GM04503 (cell line): ENCODE data around the gene TUBGCP3.

Experiments
- DNase-seq: peaks from one replicate; pipeline ENCODE4 v3.0.0-alpha.2; 2012; ENCODE audit warnings: low read depth

Gene TUBGCP3

DNA sequence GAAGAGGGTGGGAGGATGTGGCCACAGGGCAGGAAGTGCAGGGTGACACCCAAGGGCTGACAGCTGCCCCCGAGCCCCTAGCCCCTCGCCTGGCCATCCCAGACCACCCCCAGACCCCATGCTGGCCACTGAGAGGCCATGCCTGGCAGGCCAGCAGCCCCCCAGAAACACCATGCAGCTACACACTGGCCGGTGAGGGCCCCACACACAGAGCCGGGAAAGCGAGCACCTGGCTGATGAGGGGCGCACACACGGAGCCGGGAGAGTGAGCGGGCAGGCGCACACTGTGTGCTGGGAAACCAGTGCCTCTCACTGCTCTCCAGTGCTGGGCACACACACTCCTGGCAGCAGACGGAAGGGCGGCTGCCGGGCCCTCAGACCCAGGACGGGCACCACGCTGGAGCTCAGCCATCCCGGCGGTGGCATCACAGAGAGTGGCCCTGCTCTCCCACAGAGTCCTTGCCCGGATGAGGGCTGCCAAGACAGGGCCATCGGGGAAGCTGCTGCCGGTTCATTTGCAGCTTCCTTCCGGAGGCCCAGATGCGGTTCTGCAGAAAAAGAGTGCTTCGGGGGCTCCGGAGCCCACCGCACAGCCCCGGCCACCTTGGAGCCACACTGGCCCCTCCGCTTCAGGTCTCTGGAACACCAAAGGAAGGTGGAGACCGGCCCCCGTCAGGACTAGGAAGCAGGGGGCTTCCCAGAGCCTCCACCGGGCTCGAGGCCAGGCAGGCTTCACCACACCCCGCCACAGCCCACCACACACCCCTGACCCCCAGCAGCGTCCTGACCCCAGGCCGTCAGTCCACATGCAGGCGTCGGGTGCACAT lies 135.4 kb downstream of the TUBGCP3 start:
- DNase-seq: no peak

DNA sequence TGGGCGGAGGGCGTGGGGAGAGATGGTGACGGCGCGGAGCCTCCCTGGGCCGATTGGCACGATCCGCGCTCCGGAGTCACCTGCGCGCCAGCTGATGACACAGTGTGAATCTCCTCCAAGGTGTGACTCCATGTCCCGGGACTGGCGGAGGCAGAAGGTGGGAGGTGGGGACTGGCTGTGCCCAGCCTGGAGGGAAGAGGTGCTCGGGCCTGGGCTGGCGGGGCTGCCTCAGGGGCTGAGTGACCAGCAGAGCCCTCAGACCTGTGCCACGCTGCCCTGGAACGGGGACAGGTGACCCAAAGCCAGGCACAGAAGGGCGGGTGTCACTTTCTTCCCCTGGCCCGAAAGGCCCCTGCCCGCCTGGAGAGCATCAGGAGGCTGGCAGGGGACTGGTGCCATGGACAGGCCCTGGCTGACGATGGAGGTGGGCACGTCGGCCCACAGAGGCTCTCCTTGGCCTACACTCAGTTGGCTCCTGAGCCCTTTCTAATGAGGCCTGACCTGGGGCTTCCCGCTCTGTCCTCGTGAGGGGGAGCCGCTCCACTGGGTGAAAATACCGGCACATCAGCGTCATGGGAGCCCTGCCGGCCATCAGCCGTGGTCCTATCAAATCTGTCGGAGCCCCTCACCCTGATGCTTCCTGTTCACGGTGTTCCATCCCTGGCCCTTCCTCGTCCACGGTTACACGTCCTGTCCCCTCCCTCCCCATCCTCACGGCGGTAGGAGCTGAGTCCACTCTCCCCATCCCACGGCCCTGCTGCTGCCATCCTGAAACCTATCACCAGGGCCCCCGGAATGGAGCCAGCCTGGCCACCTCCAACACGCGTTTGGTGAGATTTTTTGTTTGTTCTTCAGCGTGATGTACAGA lies 136.2 kb downstream of the TUBGCP3 start:
- DNase-seq: no peak

DNA sequence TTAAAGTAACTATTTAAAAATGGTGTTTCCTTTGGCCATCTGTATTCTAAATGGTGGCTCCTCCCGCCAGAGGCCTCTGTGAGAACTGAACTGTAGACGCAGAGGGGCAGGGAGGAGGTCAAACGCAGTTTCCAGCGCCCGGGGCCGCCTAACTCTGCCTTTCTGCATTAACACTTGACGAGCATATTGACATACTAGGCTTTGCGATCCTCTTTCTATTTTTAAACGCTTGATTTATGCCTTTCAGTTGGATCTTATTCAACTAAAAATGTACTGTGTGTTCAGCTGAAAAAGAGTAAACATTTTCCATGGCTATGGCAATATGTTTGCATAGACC lies 137.1 kb downstream of the TUBGCP3 start:
- DNase-seq: no peak

DNA sequence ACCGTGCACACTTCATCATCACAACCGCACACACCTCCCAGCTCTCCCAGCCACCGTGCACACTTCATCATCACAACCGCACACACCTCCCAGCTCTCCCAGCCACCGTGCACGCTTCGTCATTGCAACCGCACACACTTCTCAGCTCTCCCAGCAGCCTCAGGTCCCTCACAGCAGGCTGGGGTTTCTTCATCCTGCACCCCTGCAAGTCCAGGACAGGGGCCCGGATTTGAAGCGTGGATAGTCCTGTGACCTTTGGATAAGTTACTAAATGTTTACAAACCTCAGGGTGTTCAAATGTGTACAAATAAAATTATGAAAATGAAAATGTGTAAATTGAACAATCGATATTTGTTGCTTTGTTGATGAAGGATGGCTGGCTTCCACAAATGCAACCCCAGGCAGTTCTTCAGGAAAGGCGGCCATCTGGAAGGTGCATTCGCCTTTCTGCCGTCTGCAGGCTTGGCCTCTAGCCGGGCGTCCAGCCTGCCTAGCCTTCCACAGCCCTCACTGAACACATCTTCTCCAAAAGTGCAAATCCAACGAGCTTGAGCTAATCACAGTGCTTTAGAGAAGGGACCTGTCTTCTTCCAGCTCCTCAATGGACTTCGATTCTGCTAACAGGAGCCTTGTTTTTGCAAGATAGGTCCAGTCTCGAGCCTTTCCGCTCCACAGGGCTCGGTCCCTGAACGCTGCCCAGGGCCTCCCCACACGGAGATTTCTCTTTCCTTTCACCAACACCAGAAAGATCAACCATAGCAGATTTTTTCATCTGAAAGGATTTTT lies 137.6 kb downstream of the TUBGCP3 start:
- no peak for DNase-seq

DNA sequence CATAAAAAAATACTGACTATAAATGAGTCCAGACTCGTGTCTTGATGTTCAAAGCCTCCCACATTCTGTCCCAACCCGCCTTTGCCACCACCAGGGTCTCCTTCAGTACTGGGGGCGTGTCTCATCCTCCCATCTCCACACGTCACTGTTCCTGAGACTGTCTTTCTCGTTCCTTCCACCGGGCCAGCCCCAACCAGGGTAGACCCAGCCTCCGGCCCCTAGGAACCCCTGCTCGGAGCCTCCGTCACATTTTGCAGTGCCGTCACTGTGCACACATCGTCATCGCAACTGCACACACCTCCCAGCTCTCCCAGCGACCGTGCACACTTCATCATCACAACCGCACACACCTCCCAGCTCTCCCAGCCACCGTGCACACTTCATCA lies 138.4 kb downstream of the TUBGCP3 start:
- DNase-seq: no peak

DNA sequence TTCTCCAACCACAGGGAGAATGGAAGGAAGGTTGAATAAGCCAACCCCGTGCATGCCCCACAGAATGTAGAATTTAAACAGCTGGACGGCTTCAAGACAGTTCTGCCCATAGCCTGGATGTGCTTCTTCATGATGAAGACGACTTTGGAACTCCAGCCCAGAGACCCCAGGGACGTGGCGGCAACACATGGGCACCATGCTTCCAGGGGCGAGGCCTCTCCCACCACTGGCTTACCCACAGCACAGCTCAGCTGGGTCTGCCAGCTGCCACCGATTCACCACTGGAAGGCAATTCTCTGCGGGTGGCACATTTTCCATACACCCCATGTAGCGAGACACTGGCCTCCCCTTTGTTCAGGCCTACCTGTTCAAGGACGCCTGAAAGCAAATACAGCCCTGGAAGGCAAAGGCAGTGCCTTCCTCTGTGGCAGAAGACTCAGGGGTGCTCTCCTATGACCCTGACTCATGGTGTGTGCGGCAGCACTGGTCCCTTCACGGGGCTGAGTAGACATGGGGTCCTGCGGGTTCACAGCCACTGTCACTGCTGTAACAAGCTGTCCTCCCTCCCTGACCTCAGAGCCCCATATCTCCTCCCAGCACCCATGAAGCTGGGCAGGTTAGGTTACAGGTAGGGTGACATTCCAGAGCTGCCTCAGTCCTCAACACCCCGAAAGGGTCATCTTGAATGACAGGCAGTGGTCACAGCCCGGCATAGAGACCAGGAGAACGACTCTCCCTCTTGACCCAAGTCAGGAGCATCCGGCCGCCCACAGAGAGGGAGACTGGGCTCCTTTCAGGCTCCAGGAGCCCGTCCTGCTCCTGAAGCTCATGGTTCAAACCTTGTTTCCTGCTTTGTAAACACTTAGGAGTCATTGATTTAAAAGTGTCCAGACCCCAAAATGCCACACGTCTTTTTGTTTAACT lies 139.1 kb downstream of the TUBGCP3 start:
- no peak for DNase-seq

DNA sequence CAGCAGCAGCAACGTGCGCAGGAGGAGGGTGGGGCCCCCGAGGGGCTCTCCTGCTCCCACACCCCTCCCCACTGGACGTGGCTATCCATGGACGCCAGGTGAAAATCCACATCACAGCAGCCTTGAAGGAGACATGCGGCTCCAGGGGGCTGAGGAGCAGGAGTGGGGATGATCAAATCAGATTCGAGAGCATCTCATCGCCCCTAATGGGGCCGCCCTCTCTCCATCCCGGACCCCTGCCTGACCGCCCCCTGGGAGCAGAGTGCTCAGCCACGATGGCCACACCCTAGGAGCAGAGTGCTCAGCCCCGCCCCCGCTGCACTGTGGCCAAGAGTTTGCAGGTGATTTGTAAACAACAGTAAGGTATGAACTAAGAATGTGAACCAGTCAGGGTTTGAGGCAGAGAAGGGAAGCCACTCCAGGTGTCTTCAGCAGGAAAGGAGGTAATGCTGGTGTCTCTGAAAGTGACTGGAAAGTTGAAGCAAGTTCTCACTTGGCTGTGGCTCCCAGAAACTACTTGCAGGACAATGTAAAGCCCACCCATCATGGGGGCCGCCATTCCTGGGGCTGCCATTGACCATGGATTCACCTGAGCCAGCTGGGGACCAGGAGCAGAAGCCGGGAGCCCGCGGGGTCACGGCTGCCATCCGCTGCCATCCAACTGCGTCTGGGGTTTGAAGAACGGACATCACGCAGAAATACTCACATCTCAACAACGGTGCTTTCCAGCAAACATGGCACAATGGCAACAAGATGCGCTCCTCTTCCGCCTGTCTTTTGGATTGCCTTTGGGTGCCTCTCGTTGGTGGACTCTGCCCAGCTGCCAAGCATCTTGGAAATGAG lies 140.0 kb downstream of the TUBGCP3 start:
- DNase-seq: no peak

DNA sequence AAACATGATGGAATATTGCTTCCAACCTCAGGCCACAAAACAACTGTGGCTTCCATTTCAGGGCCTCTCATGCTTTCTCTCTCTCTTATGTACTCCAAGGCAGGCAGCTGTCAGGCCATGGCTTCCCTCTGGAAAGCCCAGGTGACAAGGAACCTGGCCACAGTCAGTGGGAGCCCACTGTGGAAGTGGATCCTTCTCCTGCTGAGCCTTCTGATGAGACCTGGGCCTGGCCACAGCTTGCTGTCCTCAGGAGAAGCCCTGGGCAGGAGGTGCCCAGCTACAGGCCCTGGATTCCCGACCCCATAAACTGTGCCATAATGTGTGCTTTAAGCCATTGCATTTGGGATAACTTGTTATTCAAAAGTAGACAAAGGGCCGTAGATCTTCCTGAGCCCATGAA lies 140.6 kb downstream of the TUBGCP3 start:
- DNase-seq: no peak

DNA sequence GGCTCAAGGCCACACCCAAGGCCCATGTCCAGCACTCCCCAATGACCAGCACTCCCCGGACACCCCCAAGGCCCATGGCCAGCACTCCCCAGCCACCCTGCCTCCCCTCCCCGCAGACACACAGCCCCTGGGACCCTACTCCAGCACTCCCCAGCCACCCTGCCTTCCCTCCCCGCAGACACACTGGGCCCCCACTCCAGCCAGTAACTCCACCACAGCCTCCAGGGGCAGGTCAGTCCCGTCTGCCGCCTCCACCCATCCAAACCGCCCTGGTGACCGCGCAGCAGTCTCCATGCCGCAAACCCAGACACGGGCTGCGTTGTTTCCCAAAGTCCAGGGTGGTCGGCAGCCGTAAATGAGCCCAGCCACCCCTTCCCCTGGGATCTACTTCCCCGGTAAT lies 141.1 kb downstream of the TUBGCP3 start:
- no peak for DNase-seq

DNA sequence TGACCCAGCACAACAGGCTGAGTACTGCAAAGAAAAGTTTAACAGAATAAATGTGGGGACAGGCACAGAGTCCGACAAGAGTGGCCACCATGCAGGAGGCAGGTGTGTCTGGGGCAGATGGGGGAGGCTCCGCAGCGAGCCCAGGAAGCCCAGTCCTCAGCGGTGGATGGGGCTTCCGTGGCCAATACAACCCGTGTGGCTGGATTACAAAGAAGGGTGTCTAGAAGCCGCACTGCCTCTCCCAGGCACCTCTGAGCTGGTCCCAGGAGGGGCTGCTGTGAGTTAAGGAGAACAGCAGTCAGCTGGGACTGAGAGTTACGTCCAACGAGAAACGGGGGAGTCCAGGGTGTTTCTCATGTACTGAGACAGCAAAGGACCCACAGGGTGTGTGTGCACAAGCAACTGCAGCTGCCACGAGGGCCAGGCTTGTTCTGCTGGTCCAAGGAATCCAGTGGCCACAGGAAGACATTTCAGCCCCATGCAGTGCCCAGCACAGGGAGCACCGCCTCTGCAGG lies 141.5 kb downstream of the TUBGCP3 start:
- no peak for DNase-seq

DNA sequence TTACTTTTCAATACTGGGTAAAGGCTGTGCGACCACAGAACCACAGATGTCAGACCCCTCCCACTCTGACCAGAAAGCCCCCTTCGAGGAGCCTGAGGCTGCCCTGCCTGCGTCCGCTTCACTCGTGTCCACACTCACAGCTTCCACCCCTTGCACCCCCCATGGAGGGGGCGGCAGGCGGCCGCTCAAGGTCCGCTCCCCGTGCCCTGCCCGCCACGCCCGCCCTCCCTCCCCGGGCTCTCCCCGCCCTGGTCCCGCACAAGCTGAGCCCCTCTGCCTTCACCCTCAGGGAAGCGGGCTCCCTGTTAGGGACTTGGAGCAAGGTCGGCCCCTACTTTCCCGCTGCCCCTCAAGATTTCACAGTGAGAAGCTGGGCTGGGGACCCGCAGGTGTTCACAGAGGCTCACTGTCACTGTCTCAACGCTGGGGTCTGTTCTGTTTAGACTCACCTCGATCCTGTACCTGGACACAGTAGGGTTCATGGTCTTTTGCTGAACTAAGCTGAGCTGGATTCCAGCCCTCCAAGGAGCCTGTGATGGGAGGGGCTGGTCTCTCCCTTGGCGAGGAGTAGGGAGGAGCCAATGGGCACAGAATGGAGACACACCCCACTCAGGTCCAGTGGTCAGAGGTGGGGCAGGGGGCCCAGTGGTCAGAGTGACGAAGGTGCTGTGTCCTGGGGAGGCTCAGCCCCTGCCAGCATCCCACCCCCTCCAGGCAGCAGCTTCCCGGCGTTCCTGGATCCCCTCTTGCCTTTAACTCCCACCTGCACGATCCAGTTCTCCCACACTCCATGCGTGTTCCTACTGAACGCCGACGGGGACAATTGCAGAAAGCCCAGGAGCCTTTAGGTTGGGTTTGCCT lies 142.3 kb downstream of the TUBGCP3 start:
- DNase-seq: no peak

DNA sequence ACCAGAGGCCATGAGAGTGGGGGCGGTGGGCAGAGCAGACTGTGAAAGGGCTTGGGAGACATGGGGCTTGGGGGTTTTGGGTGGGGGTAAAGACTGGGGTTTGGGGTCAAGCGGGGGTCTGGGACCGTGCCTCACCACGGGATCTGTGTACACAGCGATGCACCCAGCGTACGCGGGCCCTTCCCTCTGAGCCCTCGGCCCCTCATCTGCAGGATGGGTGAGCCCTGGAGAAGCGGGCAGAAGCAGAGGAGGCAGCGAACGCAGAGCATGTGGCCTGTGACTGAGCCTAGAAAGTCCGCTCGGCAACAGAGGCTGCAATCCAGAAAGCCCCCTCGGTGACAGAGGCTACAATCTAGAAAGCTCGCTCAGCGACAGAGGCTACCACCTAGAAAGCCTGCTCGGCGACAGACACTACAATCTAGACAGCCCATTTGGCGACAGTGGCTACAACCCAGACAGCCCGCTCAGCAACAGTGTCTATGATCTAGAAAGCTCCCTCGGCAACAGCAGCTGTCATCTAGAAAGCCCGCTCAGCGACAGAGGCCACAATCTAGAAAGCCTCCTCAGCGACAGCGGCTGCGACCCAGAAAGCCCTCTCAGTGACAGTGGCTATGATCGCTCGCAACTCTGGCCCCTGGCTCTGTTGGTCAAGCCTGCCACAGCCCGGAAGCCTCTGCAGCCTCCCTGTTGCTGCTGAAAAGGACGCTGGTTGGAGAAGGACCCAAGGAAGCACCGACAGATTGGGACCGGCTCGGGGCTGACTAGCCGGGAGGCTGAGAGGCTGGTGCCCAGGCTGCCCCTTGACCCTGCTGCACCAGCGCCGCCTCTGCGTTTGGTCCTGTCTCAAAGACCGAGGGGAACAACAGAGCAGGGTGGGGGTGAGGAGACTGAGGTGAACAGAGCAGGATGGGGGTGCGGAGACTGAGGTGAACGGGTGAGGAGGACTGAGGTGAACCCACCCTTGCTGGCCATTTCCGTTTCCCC lies 143.2 kb downstream of the TUBGCP3 start:
- DNase-seq: no peak

DNA sequence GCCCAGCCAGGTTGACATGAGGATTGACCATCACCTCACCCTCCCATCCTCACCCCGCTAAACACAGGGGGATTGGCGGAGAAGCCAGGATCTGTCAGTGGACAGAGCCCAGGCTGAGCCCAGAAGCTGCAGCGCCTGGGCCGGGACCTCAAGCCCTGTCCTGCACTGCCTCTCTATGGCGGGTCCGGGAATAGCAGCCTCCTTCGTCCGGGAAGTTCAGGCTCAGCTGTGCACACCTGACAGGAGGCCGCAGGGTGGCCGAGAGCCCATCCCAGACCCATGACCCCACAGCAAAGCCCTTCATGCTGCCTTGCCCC lies 144.0 kb downstream of the TUBGCP3 start:
- no peak for DNase-seq

DNA sequence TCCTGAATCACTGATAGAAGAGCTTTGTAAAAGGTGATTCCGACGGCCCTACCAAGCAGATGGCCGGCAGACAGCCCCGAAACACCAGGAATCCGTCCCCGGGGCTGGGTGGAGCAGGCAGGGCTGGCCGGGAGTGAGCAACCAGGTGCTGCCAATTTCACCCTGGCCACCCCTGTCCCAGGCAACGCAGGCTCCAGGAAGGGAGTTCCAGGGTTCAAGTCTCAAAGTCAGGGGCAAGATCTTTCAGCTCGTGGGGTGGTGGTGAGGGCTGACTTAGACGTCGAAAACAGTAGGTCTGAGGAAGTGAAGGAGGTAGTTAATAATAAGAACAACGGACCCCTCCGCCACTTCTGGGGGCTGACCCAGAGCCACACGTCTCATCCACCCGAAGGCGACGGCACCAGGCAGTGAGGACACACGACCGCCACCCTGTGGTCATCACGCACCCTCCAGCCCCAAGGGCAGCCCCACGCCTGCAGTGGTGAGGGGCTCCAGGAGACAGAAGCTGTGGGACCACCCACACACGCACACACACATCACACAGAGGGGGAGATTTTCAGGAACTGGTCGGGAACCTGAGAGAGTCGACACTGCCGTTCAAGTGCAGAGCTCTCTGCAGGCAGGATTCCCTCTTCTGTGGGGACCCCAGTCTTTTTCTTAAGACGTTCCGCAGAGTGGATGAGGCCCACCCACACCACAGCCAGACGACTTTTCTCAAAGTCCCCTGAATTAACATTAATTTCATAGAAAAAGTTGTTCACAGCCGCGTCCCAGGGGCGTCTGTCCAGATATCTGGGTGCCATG lies 144.6 kb downstream of the TUBGCP3 start:
- DNase-seq: no peak

DNA sequence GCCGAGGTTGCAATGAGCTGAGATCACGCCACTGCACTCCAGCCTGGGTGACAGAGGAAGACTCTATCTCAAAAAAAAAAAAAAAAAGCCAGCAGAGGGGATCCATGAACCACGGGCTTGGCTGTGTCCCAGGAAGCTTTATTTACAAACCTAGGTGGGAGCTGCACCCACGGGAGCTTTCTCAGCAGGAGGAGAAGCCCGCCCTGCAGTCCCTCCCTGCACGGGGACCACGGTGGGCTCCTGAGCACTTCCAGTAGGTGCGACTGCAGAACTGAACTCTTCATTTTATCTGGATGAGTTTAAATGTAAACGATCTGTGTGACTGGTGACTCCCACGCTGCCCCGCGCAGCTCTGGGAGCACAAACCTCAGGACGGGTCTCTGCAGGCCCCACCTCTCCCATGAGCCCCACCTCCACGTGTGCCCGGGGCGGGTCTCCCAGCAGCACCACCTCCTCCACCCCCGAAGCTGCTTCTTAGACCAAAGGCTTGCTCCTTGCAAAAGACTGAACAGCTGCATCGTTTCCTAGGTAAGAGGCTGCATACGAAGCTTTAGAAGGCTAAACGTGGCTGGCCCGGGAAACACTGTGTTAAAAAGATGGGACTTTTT lies 145.4 kb downstream of the TUBGCP3 start:
- DNase-seq: no peak

DNA sequence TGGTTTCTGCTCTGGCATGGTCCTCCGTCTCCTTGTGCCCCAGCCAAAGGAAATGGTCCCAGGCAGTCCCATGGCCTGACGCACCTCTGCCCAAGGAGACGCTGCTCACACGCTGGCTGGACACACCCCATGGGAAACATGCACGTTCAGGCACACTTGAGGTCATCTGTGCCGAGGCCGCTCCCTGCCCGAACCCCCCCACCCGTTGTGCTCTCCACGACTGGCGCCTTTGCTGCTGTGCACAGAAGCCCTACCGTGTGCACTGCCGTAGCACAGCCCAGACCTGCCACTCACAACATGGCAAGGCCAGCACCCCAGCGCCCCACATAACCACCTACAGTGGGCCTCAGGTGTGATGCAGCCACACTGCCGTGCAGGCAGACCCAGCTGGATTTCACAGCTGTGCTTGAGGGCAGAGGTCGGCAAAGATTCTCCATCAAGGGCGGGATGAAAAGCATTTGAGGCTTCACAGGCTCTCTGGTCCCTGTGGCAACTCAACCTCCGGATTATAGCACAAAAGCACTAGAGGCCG lies 146.1 kb downstream of the TUBGCP3 start:
- DNase-seq: no peak

DNA sequence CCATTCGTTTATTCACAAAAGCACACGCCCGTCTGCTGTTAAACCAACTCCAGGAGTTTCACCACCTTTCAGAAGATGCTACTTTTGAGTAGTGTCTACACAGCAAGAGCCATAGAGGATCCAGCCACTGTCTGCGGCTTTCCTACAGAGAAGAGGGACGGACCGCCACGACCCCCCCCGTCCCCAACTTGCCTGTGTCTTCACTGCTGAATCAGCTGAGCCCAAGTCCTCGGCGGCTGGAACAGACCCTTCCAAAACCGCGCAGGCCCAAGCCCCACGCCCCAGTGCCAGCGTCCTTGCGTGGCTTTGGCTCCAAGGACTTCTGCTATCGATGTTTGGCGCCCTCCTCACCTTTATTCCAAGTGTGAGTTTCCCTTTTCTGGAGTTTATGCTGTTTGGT lies 146.7 kb downstream of the TUBGCP3 start:
- DNase-seq: no peak
